ENCODE measurements around the gene CTDNEP1.

The CTDNEP1 gene

GRCh38 chr17:7228920-7229319, 22.6 kb downstream of the CTDNEP1 start:
- DNase-seq (ENCODE audit: low spot score) = no peak

GRCh38 chr17:7226721-7227710, 24.5 kb downstream of the CTDNEP1 start:
- DNase-seq (ENCODE audit: low spot score) = no peak

GRCh38 chr17:7225711-7226331, 25.7 kb downstream of the CTDNEP1 start:
- DNase-seq (ENCODE audit: low spot score) = no peak

GRCh38 chr17:7224661-7225111, 26.8 kb downstream of the CTDNEP1 start:
- no peak for DNase-seq (ENCODE audit: low spot score)

- DNase-seq (ENCODE audit: low spot score) = no peak
Observed at GRCh38 chr17:7224110-7224509, 27.4 kb downstream of the CTDNEP1 start.

- DNase-seq (ENCODE audit: low spot score) = no peak
Observed at GRCh38 chr17:7223375-7223774, 28.2 kb downstream of the CTDNEP1 start.

GRCh38 chr17:7222972-7223292, 28.6 kb downstream of the CTDNEP1 start:
- no peak for DNase-seq (ENCODE audit: low spot score)

- DNase-seq (ENCODE audit: low spot score) = no peak
Observed at GRCh38 chr17:7222093-7222971, 29.2 kb downstream of the CTDNEP1 start.

- no peak for DNase-seq (ENCODE audit: low spot score)
Observed at GRCh38 chr17:7221278-7222092, 30.0 kb downstream of the CTDNEP1 start.

- peak; percentile 67 for DNase-seq (ENCODE audit: low spot score)
Observed at GRCh38 chr17:7220593-7221277, 30.8 kb downstream of the CTDNEP1 start.

- peak; percentile 85 for DNase-seq (ENCODE audit: low spot score)
Observed at GRCh38 chr17:7219812-7220592, 31.5 kb downstream of the CTDNEP1 start, which contains the start of the genes ACADVL and DLG4. Gene ACADVL (plus strand): TSS chr17:7219938. CDS start chr17:7219985, 47 bp downstream. Gene DLG4 (minus strand): TSS chr17:7219836.

GRCh38 chr17:7219229-7219811, 32.2 kb downstream of the CTDNEP1 start:
- DNase-seq (ENCODE audit: low spot score) = no peak

- DNase-seq (ENCODE audit: low spot score) = no peak
Observed at GRCh38 chr17:7218758-7219157, 32.8 kb downstream of the CTDNEP1 start.

GRCh38 chr17:7218166-7218565, 33.4 kb downstream of the CTDNEP1 start:
- no peak for DNase-seq (ENCODE audit: low spot score)

GRCh38 chr17:7217113-7217987, 34.2 kb downstream of the CTDNEP1 start:
- DNase-seq (ENCODE audit: low spot score) = no peak

GRCh38 chr17:7216242-7217112, 35.1 kb downstream of the CTDNEP1 start:
- no peak for DNase-seq (ENCODE audit: low spot score)

- DNase-seq (ENCODE audit: low spot score) = no peak
Observed at GRCh38 chr17:7215652-7216180, 35.8 kb downstream of the CTDNEP1 start.
